SU-DHL-6 (cell line): Measurements from ENCODE around the gene RPS16.

Experiments used
- H2AFZ ChIP-seq: fragments of 200-600 bp; sonication (generic); 2 replicates; pipeline ENCODE4 v1.6.1; 2014; ENCODE audit warnings: low read depth, mild to moderate bottlenecking, moderate library complexity, mixed read lengths, antibody characterized with exemption, low read length; ENCODE audit not compliant: severe bottlenecking
- H3F3A ChIP-seq: fragments of 200-600 bp; shearing (Covaris generic); 2 replicates; pipeline ENCODE4 v1.6.0; 2016; ENCODE audit warnings: antibody characterized with exemption, mild to moderate bottlenecking; ENCODE audit not compliant: insufficient read depth
- H3K27ac ChIP-seq: fragments of 200-600 bp; sonication (generic); 2 replicates; pipeline ENCODE4 v1.5.1; 2016; ENCODE audit warnings: low read depth, mild to moderate bottlenecking, low read length, moderate library complexity, mixed read lengths
- H3K27me3 ChIP-seq: fragments of 200-600 bp; sonication (generic), shearing (Covaris generic); 2 replicates; pipeline ENCODE4 v1.6.0; 2014; ENCODE audit warnings: mild to moderate bottlenecking, low read length
- H3K36me3 ChIP-seq: fragments of 200-600 bp; sonication (generic); 2 replicates; pipeline ENCODE4 v1.6.1; 2014; ENCODE audit warnings: mild to moderate bottlenecking, low read length, mixed read lengths
- H3K4me2 ChIP-seq: fragments of 300-600, 200-600 bp; shearing (Covaris generic), sonication (generic); 2 replicates; pipeline ENCODE4 v1.6.0; 2014; ENCODE audit warnings: low read length, low read depth, mild to moderate bottlenecking; ENCODE audit not compliant: poor library complexity, severe bottlenecking
- H3K4me3 ChIP-seq: fragments of 200-600 bp; sonication (generic); 2 replicates; pipeline ENCODE4 v1.5.1; 2014; ENCODE audit warnings: antibody characterized with exemption, low read length, mild to moderate bottlenecking, mixed read lengths; ENCODE audit not compliant: insufficient read depth, poor library complexity, severe bottlenecking
- H3K79me2 ChIP-seq: fragments of 200-600 bp; sonication (generic); 2 replicates; pipeline ENCODE4 v1.6.1; 2014; ENCODE audit warnings: mild to moderate bottlenecking, low read length, moderate library complexity; ENCODE audit not compliant: insufficient read depth
- H3K9ac ChIP-seq: fragments of 200-600 bp; sonication (generic); 2 replicates; pipeline ENCODE4 v1.7.0; 2014; ENCODE audit warnings: mild to moderate bottlenecking, low read length
- H3K9me2 ChIP-seq: fragments of 200-600 bp; sonication (generic); replicated peaks from 2 replicates; pipeline ENCODE4 v1.6.1; 2014; ENCODE audit warnings: low read length; ENCODE audit not compliant: insufficient read depth
- H3K9me3 ChIP-seq: fragments of 200-600 bp; sonication (generic); 2 replicates; pipeline ENCODE4 v1.6.1; 2014; ENCODE audit warnings: low read length, mixed read lengths; ENCODE audit not compliant: insufficient read depth
- H4K20me1 ChIP-seq: fragments of 200-600 bp; sonication (generic); 2 replicates; pipeline ENCODE4 v1.6.1; 2014; ENCODE audit warnings: low read depth, mild to moderate bottlenecking, antibody characterized with exemption, low read length, moderate library complexity, mixed read lengths
- EZH2phosphoT487 ChIP-seq: fragments of 200-600 bp; sonication (generic), shearing (Covaris generic); conservative IDR thresholded peaks from 2 replicates; pipeline ENCODE4 v1.6.1; 2018; ENCODE audit warnings: mild to moderate bottlenecking, antibody characterized with exemption, low read length, moderate library complexity, mixed read lengths
- TF ChIP-seq, protein P1 (sequence below): fragments of 200-600 bp; sonication (generic); IDR thresholded peaks from one replicate; pipeline ENCODE4 v1.5.1; 2017; ENCODE audit warnings: antibody characterized with exemption, mild to moderate bottlenecking, low read length, moderate library complexity; ENCODE audit not compliant: insufficient read depth, poor library complexity, severe bottlenecking

RPS16 gene

DNA sequence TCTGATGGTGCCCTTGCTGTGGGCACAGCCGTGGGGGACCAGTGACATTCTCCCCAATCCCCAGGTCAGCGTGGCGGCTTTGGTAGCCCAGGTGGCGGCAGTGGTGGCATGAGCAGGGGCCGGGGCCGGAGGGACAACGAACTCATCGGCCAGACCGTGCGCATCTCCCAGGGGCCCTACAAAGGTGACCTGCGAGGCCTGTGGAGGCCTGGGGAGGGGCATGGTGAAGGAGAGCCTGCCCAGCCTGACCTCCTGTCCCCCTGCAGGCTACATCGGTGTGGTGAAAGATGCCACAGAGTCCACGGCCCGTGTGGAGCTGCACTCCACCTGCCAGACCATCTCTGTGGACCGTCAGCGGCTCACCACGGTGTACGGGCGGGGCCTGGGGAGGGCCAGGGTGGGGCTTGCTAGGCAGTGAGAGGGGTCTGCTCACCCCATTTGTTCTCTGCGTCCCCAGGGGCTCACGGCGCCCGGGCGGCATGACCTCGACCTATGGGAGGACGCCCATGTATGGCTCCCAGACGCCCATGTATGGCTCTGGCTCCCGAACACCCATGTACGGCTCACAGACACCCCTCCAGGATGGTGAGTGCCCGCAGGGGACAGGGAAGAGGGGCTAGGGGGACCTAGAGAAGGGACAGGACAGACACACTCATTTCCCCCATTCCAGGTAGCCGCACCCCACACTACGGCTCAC, 37.1 kb upstream of the RPS16 start:
- Histone ChIP-seq H3K27ac (no peak overlapping the region), H3K9me2 (no peaks in the 10 kb centered on the region), H3K79me2 (no peaks in the 10 kb centered on the region), H3K9me3 (no peaks in the 10 kb centered on the region), H3F3A (no peaks in the 10 kb centered on the region), H4K20me1 (no peaks in the 10 kb centered on the region), H3K36me3 (no peaks in the 10 kb centered on the region; the same call in 1 of the 2 replicates), H3K4me2 (no peak overlapping the region), H3K9ac (no peak overlapping the region), H3K4me3 (no peak overlapping the region), H2AFZ (no peak overlapping the region), H3K27me3 (no peaks in the 10 kb centered on the region)
- TF ChIP-seq, protein P1, sequence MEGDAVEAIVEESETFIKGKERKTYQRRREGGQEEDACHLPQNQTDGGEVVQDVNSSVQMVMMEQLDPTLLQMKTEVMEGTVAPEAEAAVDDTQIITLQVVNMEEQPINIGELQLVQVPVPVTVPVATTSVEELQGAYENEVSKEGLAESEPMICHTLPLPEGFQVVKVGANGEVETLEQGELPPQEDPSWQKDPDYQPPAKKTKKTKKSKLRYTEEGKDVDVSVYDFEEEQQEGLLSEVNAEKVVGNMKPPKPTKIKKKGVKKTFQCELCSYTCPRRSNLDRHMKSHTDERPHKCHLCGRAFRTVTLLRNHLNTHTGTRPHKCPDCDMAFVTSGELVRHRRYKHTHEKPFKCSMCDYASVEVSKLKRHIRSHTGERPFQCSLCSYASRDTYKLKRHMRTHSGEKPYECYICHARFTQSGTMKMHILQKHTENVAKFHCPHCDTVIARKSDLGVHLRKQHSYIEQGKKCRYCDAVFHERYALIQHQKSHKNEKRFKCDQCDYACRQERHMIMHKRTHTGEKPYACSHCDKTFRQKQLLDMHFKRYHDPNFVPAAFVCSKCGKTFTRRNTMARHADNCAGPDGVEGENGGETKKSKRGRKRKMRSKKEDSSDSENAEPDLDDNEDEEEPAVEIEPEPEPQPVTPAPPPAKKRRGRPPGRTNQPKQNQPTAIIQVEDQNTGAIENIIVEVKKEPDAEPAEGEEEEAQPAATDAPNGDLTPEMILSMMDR = no peak
- no peak for TF ChIP-seq EZH2phosphoT487

DNA sequence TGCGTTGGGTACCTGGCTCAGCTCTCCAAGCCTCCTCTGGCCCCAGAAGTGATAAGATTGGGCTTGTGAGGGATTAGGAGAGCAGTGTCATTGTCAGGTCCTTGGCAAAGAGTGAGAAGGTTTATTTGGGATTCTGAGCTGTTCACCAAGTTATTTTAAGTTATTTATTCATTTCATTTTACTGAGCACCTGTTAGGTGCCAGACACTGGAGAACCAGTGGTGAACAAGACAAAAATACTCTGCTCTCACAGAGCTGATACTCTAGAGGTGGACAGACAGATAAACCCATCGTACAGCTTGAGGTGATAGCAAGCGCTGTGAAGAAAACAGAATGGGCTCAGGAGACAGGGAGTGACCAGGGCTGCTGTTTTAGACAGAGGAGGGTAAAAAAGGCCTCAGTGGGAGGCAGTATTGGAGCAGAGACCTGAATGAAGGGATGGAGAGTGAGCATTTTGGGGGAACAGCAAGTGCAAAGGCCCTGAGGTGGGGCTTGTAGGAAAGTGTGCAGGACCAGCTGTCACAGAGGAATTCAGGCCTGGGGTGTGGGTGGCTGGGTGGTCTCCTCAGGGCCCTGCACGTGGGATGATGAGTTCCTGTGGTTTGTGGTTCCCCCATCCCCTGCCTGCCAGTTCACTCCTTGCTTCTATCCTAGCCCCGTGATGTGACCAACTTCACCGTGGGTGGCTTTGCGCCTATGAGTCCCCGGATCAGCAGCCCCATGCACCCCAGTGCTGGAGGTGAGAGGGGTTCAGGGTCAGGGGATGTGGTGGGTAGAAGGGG, 36.2 kb upstream of the RPS16 start:
- Histone ChIP-seq H3K36me3 (no peaks in the 10 kb centered on the region; the same call in 1 of the 2 replicates), H4K20me1 (no peaks in the 10 kb centered on the region)

DNA sequence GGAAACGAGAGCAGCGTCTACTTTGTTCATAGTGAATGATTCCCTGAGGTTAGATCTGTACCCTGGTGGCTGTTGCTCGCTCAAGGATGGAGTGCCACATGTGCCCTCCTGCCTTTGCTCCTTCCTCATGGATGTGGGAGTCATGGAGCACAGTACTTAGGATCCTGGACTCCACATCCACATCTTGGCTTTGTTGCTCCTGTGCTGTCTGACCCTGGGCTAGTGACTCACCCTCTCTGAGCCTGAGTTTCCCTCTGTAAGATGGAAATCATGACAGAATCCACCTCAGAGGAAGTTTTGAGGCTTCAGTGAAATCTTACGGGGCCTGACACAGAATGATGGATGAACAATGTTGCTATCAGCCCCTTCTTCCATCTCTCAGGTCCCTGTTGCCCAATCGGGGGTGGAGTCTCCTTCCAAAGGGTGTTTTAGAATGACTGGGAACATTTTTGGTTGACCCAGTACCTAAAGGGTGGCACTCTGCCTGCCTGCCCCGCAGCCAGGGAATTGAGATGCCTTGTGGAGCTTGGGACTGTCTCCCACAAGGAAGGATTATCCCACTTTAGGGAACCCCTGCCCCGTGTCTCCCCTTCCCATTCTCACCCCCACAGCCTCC, 35.1 kb upstream of the RPS16 start:
- H3K4me3 ChIP-seq = no peak overlapping the region
- no peaks in the 10 kb centered on the region for H3K9me2 ChIP-seq
- H2AFZ ChIP-seq = no peak overlapping the region
- no peaks in the 10 kb centered on the region for H3K36me3 ChIP-seq
- no peaks in the 10 kb centered on the region for H3F3A ChIP-seq
- no peaks in the 10 kb centered on the region for H3K79me2 ChIP-seq
- no peak overlapping the region for H3K4me2 ChIP-seq
- H3K27ac ChIP-seq = no peak overlapping the region
- H4K20me1 ChIP-seq = no peaks in the 10 kb centered on the region
- no peaks in the 10 kb centered on the region for H3K27me3 ChIP-seq
- no peak overlapping the region for H3K9ac ChIP-seq
- no peak for TF ChIP-seq EZH2phosphoT487
- TF ChIP-seq, protein P1 = no peak
- no peaks in the 10 kb centered on the region for H3K9me3 ChIP-seq

More for the DNA sequence above, 36.2 kb upstream of the RPS16 start:
- H3K4me3 ChIP-seq = no peak overlapping the region
- H3K79me2 ChIP-seq = no peaks in the 10 kb centered on the region
- H3K9me2 ChIP-seq = no peaks in the 10 kb centered on the region
- no peak for TF ChIP-seq EZH2phosphoT487
- TF ChIP-seq, protein P1 = no peak
- no peak overlapping the region for H3K4me2 ChIP-seq
- no peaks in the 10 kb centered on the region for H3K9me3 ChIP-seq
- no peaks in the 10 kb centered on the region for H3K27me3 ChIP-seq
- H3F3A ChIP-seq = no peaks in the 10 kb centered on the region
- no peak overlapping the region for H3K9ac ChIP-seq
- no peak overlapping the region for H2AFZ ChIP-seq
- no peak overlapping the region for H3K27ac ChIP-seq
